ENCODE data around the gene FILIP1L. TPM values are rescaled to one million over a fixed set of nuclear protein-coding genes. Genes with fewer than 3 reads are reported as not detected.
"Not testable (repeated sequence)": the region's sequence is repeated elsewhere in the genome, so short reads cannot be mapped to it uniquely, and the experiment has no call there.

FILIP1L gene
- total RNA-seq, 1 donor from 2014 or later = 1.2 TPM

- FAIRE-seq = no peak
- no peak for DNase-seq (ENCODE audit: low spot score in 2 of 2)
These were observed 13.9 kb downstream of the FILIP1L start for GRCh38 chr3:100100425-100100824.

GRCh38 chr3:100099621-100100020, 14.7 kb downstream of the FILIP1L start:
- DNase-seq (ENCODE audit: low spot score in 2 of 2) = no peak
- no peak for FAIRE-seq

GRCh38 chr3:100098784-100099070, 15.6 kb downstream of the FILIP1L start:
- FAIRE-seq (no peak), DNase-seq (ENCODE audit: low spot score in 2 of 2) (no peak)

GRCh38 chr3:100097919-100098783, 16.1 kb downstream of the FILIP1L start:
- FAIRE-seq = no peak
- no peak for DNase-seq (ENCODE audit: low spot score in 2 of 2)

- FAIRE-seq (no peak), DNase-seq (ENCODE audit: low spot score in 2 of 2) (no peak)
These were observed 17.4 kb downstream of the FILIP1L start for GRCh38 chr3:100096866-100097265.

GRCh38 chr3:100096286-100096685, 18.0 kb downstream of the FILIP1L start:
- DNase-seq (ENCODE audit: low spot score in 2 of 2); FAIRE-seq: not testable (repeated sequence)

GRCh38 chr3:100093831-100094230, 20.5 kb downstream of the FILIP1L start:
- FAIRE-seq (no peak), DNase-seq (ENCODE audit: low spot score in 2 of 2) (no peak)

- no peak for FAIRE-seq
- DNase-seq (ENCODE audit: low spot score in 2 of 2) = no peak
These were observed 23.7 kb downstream of the FILIP1L start for GRCh38 chr3:100090669-100091005.

- DNase-seq (ENCODE audit: low spot score in 2 of 2) (no peak), FAIRE-seq (no peak)
These were observed 24.3 kb downstream of the FILIP1L start for GRCh38 chr3:100089812-100090668.

GRCh38 chr3:100088735-100089368, 25.4 kb downstream of the FILIP1L start:
- no peak for FAIRE-seq
- no peak for DNase-seq (ENCODE audit: low spot score in 2 of 2)

- DNase-seq (ENCODE audit: low spot score in 2 of 2) (no peak), FAIRE-seq (no peak)
These were observed 27.1 kb downstream of the FILIP1L start for GRCh38 chr3:100087198-100087597.

- DNase-seq (ENCODE audit: low spot score in 2 of 2) = no peak
- no peak for FAIRE-seq
These were observed 27.9 kb downstream of the FILIP1L start for GRCh38 chr3:100086401-100086800.

- DNase-seq (ENCODE audit: low spot score in 2 of 2) = no peak
- FAIRE-seq = no peak
These were observed 30.0 kb downstream of the FILIP1L start for GRCh38 chr3:100084100-100084806.

- DNase-seq (ENCODE audit: low spot score in 2 of 2) (no peak), FAIRE-seq (no peak)
These were observed 31.1 kb downstream of the FILIP1L start for GRCh38 chr3:100083209-100083608.

GRCh38 chr3:100082714-100083113, 31.6 kb downstream of the FILIP1L start:
- DNase-seq (ENCODE audit: low spot score in 2 of 2) (no peak), FAIRE-seq (no peak)

- DNase-seq (ENCODE audit: low spot score in 2 of 2) (no peak), FAIRE-seq (no peak)
These were observed 32.2 kb downstream of the FILIP1L start for GRCh38 chr3:100081986-100082692.

GRCh38 chr3:100081311-100081710, 33.0 kb downstream of the FILIP1L start:
- DNase-seq (ENCODE audit: low spot score in 2 of 2) (no peak), FAIRE-seq (no peak)

GRCh38 chr3:100080573-100080972, 33.7 kb downstream of the FILIP1L start:
- FAIRE-seq (no peak), DNase-seq (ENCODE audit: low spot score in 2 of 2) (no peak)

GRCh38 chr3:100079328-100079727, 35.0 kb downstream of the FILIP1L start:
- no peak for FAIRE-seq
- DNase-seq (ENCODE audit: low spot score in 2 of 2) = no peak

Measured in frontal cortex (tissue), 4 donors.